Nephron (organoid): ENCODE results near the gene MPPED1.

Experiments used
- H3K27ac Mint-ChIP-seq, 3 experiments: 2 replicates each; pipeline ENCODE4 v1.8.0; 2020; ENCODE audit warnings: mixed read lengths in 3 of 3, mild to moderate bottlenecking in 2 of 3, moderate library complexity in 1 of 3
- H3K27me3 Mint-ChIP-seq: 2 replicates; pipeline ENCODE4 v1.8.0; 2021; ENCODE audit warnings: low read depth, mild to moderate bottlenecking, moderate library complexity, mixed read lengths
- H3K36me3 Mint-ChIP-seq: 2 replicates; pipeline ENCODE4 v1.8.0; 2020; ENCODE audit warnings: low read depth, mixed read lengths
- H3K4me1 Mint-ChIP-seq: 2 replicates; pipeline ENCODE4 v1.8.0; 2020; ENCODE audit warnings: mixed read lengths
- H3K4me3 Mint-ChIP-seq, 3 experiments: 2 replicates each; pipeline ENCODE4 v1.8.0; 2020; ENCODE audit warnings: mild to moderate bottlenecking in 3 of 3, mixed read lengths in 3 of 3, moderate library complexity in 2 of 3
- H3K9me3 Mint-ChIP-seq: 2 replicates; pipeline ENCODE4 v1.8.0; 2020; ENCODE audit warnings: mixed read lengths
- TF ChIP-seq, protein P1 (sequence below), 3 experiments: fragments of 200-600 bp; sonication (generic); IDR thresholded peaks; one replicate each; pipeline ENCODE4 v1.5.0; 2021; ENCODE audit warnings: antibody characterized with exemption in 3 of 3; ENCODE audit not compliant: unreplicated experiment in 3 of 3

Gene MPPED1

DNA sequence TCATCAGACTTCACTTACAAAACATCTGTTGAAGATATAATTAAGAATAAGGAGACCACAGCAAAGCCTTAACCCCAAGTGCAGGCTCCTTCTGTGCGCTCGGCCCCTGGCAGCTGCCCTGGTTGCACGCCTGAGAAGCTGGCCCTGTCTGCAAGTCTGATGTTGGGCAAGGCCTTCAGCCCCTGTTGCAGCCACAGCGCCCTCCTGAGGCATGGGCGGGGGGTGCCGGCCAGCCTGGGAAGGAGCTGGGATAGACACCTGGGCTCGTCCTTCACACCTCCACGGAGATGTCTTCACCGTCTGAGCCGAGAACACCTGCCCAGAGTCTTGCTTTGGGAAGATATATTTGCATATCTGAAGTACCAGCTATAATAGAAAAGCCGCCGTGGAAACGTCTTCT, 104.1 kb downstream of the MPPED1 start:
- TF ChIP-seq, protein P1, sequence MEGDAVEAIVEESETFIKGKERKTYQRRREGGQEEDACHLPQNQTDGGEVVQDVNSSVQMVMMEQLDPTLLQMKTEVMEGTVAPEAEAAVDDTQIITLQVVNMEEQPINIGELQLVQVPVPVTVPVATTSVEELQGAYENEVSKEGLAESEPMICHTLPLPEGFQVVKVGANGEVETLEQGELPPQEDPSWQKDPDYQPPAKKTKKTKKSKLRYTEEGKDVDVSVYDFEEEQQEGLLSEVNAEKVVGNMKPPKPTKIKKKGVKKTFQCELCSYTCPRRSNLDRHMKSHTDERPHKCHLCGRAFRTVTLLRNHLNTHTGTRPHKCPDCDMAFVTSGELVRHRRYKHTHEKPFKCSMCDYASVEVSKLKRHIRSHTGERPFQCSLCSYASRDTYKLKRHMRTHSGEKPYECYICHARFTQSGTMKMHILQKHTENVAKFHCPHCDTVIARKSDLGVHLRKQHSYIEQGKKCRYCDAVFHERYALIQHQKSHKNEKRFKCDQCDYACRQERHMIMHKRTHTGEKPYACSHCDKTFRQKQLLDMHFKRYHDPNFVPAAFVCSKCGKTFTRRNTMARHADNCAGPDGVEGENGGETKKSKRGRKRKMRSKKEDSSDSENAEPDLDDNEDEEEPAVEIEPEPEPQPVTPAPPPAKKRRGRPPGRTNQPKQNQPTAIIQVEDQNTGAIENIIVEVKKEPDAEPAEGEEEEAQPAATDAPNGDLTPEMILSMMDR (IDR thresholded peaks at IDR 0.05; ENCODE audit: unreplicated experiment in 3 of 3), result no peak
- Mint-ChIP-seq H3K27ac (no peak overlapping the region), H3K27me3 (peaks cover 12% of the 10 kb centered on the region), H3K36me3 (no peaks in the 10 kb centered on the region), H3K9me3 (no peaks in the 10 kb centered on the region), H3K4me3 (no peak overlapping the region), H3K4me1 (no peaks in the 10 kb centered on the region)

DNA sequence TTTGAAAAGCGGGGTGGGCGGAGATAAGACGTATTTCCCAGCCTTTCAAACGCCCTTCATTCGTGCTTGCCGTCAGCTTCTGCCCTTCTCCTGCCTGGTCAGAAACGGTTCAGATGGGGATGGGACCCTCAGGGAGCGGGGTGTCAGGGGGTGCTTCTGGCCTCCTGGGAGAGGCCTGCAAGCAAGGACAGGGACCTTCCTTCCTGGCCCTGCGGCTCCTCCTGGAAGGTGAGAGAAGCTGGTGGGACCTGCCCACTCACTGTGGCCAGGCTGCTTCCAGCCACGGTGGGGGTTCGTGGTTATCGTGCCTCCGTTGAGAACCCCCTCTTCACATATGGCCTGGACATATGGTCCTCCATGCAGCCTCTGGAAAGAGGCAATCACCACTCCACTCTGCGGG, 104.6 kb downstream of the MPPED1 start:
- no peaks in the 10 kb centered on the region for H3K4me1 Mint-ChIP-seq
- no peak overlapping the region for H3K27ac Mint-ChIP-seq

DNA sequence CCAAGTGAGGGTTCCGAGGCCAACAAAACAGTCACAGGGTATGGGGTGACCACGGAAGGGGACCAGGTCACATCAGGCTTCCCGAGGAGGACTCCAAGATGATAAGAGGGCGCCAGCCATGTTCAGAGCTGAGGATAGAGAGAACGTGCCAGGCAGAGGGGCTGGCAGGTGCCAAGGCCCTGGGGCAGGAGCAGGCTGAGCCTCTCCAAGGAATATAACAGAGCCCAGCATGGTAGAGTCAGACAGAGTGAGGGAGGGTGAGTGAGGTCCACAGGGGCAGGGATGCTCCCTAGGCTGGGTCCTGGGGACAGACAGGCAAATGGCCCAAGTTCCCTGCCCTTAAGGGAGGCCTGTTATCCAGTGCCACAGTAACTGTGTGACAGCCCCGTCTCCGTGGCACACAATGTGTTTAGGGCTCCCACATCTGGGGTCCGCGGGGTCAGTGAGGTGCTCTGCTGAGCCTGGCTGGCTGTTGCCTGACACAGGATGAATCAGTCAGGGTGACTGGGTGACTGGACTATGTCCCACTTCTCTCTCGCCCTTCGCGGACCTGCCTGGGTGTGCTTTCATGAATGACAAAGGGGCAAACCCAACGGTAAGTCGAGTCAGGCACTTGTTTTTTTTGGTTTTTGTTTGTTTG, 105.3 kb downstream of the MPPED1 start:
- no peak overlapping the region for H3K27ac Mint-ChIP-seq
- peaks cover 12% of the 10 kb centered on the region for H3K27me3 Mint-ChIP-seq

More for the DNA sequence above, 104.6 kb downstream of the MPPED1 start:
- Mint-ChIP-seq H3K4me3 (no peak overlapping the region), H3K36me3 (no peaks in the 10 kb centered on the region), H3K27me3 (peaks cover 12% of the 10 kb centered on the region), H3K9me3 (no peaks in the 10 kb centered on the region)
- TF ChIP-seq, protein P1 (IDR thresholded peaks at IDR 0.05; ENCODE audit: unreplicated experiment in 3 of 3), result no peak

DNA sequence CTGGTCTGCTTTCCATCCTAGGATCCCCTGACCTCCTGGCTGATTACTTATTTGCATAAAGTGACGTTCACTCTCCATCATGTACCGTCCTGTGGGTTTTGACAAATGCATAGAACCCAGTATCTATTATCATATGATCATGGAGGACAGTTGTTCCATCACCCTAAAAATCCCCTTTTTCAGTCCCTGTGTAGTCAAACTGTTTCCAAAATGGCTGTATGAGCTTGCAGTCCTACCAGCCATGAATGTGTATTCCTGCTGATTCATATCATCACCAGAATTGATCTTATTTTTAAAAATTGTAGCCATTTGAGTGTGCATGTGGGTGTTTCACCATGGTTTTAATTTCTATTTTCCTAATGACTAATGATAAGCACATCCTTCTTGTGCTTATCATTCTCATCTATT, 108.8 kb downstream of the MPPED1 start:
- no peaks in the 10 kb centered on the region for H3K36me3 Mint-ChIP-seq
- H3K27me3 Mint-ChIP-seq, result peaks cover 10% of the 10 kb centered on the region
- H3K4me1 Mint-ChIP-seq, result no peaks in the 10 kb centered on the region
- H3K4me3 Mint-ChIP-seq, result no peak overlapping the region
- no peak overlapping the region for H3K27ac Mint-ChIP-seq
- H3K9me3 Mint-ChIP-seq, result no peaks in the 10 kb centered on the region
- TF ChIP-seq, protein P1 (IDR thresholded peaks at IDR 0.05; ENCODE audit: unreplicated experiment in 3 of 3), result no peak

More for the DNA sequence above, 105.3 kb downstream of the MPPED1 start:
- H3K4me1 Mint-ChIP-seq, result no peaks in the 10 kb centered on the region
- no peak overlapping the region for H3K4me3 Mint-ChIP-seq
- TF ChIP-seq, protein P1 (IDR thresholded peaks at IDR 0.05; ENCODE audit: unreplicated experiment in 3 of 3), result no peak
- H3K9me3 Mint-ChIP-seq, result no peaks in the 10 kb centered on the region
- no peaks in the 10 kb centered on the region for H3K36me3 Mint-ChIP-seq

DNA sequence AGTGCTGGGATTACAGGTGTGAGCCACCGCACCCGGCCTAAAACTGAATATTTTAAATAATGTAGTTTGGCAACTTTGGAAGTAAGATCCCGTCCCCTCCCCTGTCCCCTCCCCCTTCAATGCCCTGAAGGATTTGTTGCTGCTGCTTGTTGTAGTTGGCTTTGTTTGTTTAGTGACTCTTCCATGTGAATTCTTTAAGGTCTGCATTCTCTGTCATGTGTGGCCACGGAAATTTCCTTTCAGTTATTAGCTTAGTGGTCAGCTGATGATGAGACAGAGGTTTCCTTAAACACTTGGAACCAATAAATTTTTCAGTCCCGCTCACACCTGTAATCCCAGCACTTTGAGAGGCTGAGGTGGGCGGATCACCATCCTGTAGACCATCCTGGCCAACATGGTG, 109.9 kb downstream of the MPPED1 start:
- no peaks in the 10 kb centered on the region for H3K36me3 Mint-ChIP-seq
- no peak overlapping the region for H3K4me3 Mint-ChIP-seq
- no peaks in the 10 kb centered on the region for H3K9me3 Mint-ChIP-seq
- TF ChIP-seq, protein P1 (IDR thresholded peaks at IDR 0.05; ENCODE audit: unreplicated experiment in 3 of 3), result no peak
- no peak overlapping the region for H3K27ac Mint-ChIP-seq
- peaks cover 9% of the 10 kb centered on the region for H3K27me3 Mint-ChIP-seq
- no peaks in the 10 kb centered on the region for H3K4me1 Mint-ChIP-seq

DNA sequence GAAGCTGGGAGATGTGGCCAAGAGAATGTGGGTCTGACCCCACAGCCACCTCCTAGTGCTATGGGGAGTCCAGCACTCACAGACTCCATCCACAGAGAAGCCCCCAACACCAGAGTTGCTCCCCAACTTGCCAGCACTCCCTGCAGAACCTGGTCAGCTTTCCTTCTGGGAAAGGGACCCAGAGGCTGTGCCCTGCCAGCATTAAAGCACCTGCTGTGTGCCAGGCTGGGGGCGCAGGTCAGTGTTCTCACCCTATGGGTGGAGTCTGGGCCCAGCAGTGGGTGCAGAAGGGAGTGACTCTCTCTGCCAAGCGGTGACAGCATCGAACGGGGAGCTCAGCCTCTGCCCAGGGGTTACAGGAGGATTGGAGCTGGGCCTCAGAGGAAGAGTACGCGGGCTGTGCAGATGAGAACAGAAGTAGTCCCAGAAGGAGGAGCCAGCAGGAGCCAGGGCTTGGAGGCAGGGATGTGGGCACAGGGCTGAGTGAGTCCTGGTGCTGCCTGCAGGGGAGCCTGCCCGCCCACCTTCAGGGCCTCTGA, 114.4 kb downstream of the MPPED1 start:
- Mint-ChIP-seq H3K27ac (no peak overlapping the region), H3K4me3 (no peak overlapping the region), H3K36me3 (no peaks in the 10 kb centered on the region), H3K27me3 (peaks cover 4% of the 10 kb centered on the region), H3K4me1 (no peaks in the 10 kb centered on the region), H3K9me3 (no peaks in the 10 kb centered on the region)
- TF ChIP-seq, protein P1 (IDR thresholded peaks at IDR 0.05; ENCODE audit: unreplicated experiment in 3 of 3), result no peak
